BLaER1 treated with 17β-estradiol and CSF1 and Interleukin-3, amounts not matched to agents 10 nM and 100 nM (cell line): ENCODE results near the gene TFRC.
"Not testable (repeated sequence)": the region's sequence is repeated elsewhere in the genome, so short reads cannot be mapped to it uniquely, and the experiment has no call there.

Source experiments
- H3K27ac ChIP-seq, 11 experiments: shearing (Covaris generic); formaldehyde crosslinking; 2 replicates each; pipeline ENCODE4 v1.8.1; 2022
- H3K27me3 ChIP-seq, 11 experiments: shearing (Covaris generic); formaldehyde crosslinking; 2 replicates each; pipeline ENCODE4 v1.8.1; 2022
- H3K36me3 ChIP-seq, 11 experiments: shearing (Covaris generic); formaldehyde crosslinking; 2 replicates each; pipeline ENCODE4 v1.8.1; 2022
- H3K4me1 ChIP-seq, 10 experiments: shearing (Covaris generic); formaldehyde crosslinking; 2 replicates each; pipeline ENCODE4 v1.8.1; 2022
- H3K4me2 ChIP-seq, 11 experiments: shearing (Covaris generic); formaldehyde crosslinking; 2 replicates each; pipeline ENCODE4 v1.8.1; 2022
- H3K4me3 ChIP-seq, 10 experiments: shearing (Covaris generic); formaldehyde crosslinking; 2 replicates each; pipeline ENCODE4 v1.8.1; 2022
- H3K9ac ChIP-seq, 11 experiments: shearing (Covaris generic); formaldehyde crosslinking; 2 replicates each; pipeline ENCODE4 v1.8.1; 2022
- H3K9me3 ChIP-seq, 11 experiments: shearing (Covaris generic); formaldehyde crosslinking; replicated peaks in 1 of 11; 2 replicates each; pipeline ENCODE4 v1.8.1; 2022
- H4K20me1 ChIP-seq, 11 experiments: shearing (Covaris generic); formaldehyde crosslinking; 2 replicates each; pipeline ENCODE4 v1.8.1; 2022
- Cebpa-rat ChIP-seq, 11 experiments: shearing (Covaris generic); IDR thresholded peaks; 2 replicates each; pipeline ENCODE4 v1.8.1; 2022

Gene TFRC

GRCh38 chr3:196048922-196049598, 32.8 kb downstream of the TFRC start:
- no peak for TF ChIP-seq Cebpa-rat (IDR thresholded peaks at IDR 0.05)
- H4K20me1 ChIP-seq = peaks cover 12 to 87% (median 56%) of the 10 kb centered on the region in 11 experiments; a peak in 18 of 22 replicates
- no peaks in the 10 kb centered on the region for H3K27me3 ChIP-seq
- H3K36me3 ChIP-seq = peaks cover 58 to 100% (median 94%) of the 10 kb centered on the region in 11 experiments
- H3K4me1 ChIP-seq = no peaks in the 10 kb centered on the region
- peaks cover 0 to 10% (median 0%) of the 10 kb centered on the region in 11 experiments; a peak in 5 of 22 replicates for H3K9me3 ChIP-seq
- H3K9ac ChIP-seq = no peak overlapping the region
- H3K4me2 ChIP-seq = no peak overlapping the region
- no peak overlapping the region for H3K27ac ChIP-seq
- no peak overlapping the region for H3K4me3 ChIP-seq

DNA sequence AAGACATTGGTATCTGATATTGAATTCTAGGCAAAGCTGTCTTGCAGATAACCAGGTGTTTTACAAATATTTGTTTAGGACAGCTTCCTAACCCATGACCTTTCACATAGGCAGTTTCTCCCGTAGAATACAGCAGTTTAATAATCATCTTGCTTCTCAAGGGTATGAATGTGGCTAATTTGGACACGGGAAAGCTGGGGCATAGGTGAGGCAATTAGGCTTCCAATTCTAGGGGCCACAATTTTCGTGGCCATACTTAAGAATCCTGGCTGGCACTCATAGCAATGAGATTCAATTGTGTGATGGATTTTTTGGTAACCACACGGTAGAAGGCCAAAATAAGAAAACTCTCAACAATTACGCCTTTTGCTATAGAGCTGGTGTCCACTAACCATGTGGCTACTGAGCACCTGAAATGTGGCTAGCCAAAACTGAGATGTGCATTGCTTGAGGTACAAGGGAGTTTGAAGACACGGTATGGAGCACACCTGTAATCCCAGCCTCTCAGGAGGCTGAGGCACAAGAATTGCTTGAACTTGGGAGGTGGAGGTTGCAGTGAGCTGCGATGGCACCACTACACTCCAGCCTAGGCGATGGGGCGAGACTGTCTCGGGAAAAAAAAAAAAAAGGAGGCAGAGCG, 34.4 kb downstream of the TFRC start:
- Histone ChIP-seq H3K36me3 (peaks cover 43 to 100% (median 89%) of the 10 kb centered on the region in 11 experiments), H3K27ac (no peak overlapping the region), H3K27me3 (no peaks in the 10 kb centered on the region), H3K9ac (no peak overlapping the region), H4K20me1 (peaks cover 9 to 72% (median 44%) of the 10 kb centered on the region in 11 experiments; a peak in 18 of 22 replicates), H3K4me2 (no peak overlapping the region), H3K4me3 (no peak overlapping the region), H3K4me1 (no peaks in the 10 kb centered on the region), H3K9me3 (peaks cover 0 to 11% (median 4%) of the 10 kb centered on the region in 11 experiments; a peak in 7 of 22 replicates)
- TF ChIP-seq Cebpa-rat (IDR thresholded peaks at IDR 0.05) = no peak

GRCh38 chr3:196044513-196044912, 37.4 kb downstream of the TFRC start:
- no peak overlapping the region for H3K27ac ChIP-seq
- peaks cover 7 to 42% (median 16%) of the 10 kb centered on the region in 11 experiments; a peak in 17 of 22 replicates for H4K20me1 ChIP-seq
- H3K36me3 ChIP-seq = peaks cover 13 to 75% (median 65%) of the 10 kb centered on the region in 11 experiments
- no peak for TF ChIP-seq Cebpa-rat (IDR thresholded peaks at IDR 0.05)
- H3K4me3 ChIP-seq = no peak overlapping the region
- no peaks in the 10 kb centered on the region for H3K4me1 ChIP-seq
- peaks cover 16 to 34% (median 23%) of the 10 kb centered on the region in 11 experiments; a peak in 18 of 22 replicates for H3K9me3 ChIP-seq
- no peak overlapping the region for H3K4me2 ChIP-seq
- no peaks in the 10 kb centered on the region for H3K27me3 ChIP-seq
- no peak overlapping the region for H3K9ac ChIP-seq

- Histone ChIP-seq H3K4me2 (no peak overlapping the region), H3K4me3 (no peak overlapping the region), H3K27me3 (no peaks in the 10 kb centered on the region), H3K9ac (no peak overlapping the region), H3K4me1 (no peaks in the 10 kb centered on the region), H3K27ac (no peak overlapping the region), H3K36me3 (peaks cover 6 to 56% (median 48%) of the 10 kb centered on the region in 11 experiments), H3K9me3 (peaks cover 16 to 34% (median 23%) of the 10 kb centered on the region in 11 experiments; a peak in 19 of 22 replicates), H4K20me1 (peaks cover 0 to 23% (median 0%) of the 10 kb centered on the region in 11 experiments; a peak in 6 of 22 replicates)
- no peak for TF ChIP-seq Cebpa-rat (IDR thresholded peaks at IDR 0.05)
Measured at GRCh38 chr3:196042673-196043072, 39.2 kb downstream of the TFRC start.

- H3K9ac ChIP-seq = no peak overlapping the region
- no peaks in the 10 kb centered on the region for H3K4me1 ChIP-seq
- peaks cover 40 to 58% (median 48%) of the 10 kb centered on the region in 11 experiments for H3K9me3 ChIP-seq
- H3K27ac ChIP-seq = no peak overlapping the region
- no peak overlapping the region for H3K4me2 ChIP-seq
- H3K4me3 ChIP-seq = no peak overlapping the region
- no peaks in the 10 kb centered on the region for H3K27me3 ChIP-seq
- no peaks in the 10 kb centered on the region for H4K20me1 ChIP-seq
- TF ChIP-seq Cebpa-rat (IDR thresholded peaks at IDR 0.05) = no peak
- H3K36me3 ChIP-seq = peaks cover 2 to 25% (median 19%) of the 10 kb centered on the region in 11 experiments; a peak in 21 of 22 replicates
Measured at GRCh38 chr3:196039359-196039758, 42.5 kb downstream of the TFRC start.

DNA sequence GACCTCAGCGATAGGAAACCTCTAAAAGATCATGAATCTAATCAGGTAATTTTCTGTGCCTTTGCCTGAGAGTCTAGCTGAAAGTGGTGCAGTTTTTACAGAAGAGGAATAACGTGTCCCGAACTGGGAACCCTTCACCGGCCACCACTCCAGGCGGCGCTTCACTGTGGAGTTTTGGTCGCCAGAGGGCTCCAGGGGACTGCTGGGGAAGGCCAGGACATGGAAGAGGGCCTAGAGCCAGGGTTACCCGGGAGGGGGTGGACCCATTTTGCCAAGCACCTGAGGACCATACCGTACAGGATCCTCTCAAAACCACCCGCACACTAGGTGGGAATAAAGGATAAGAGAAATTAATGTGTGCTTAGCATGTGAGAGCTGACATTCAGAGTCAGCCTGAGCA, 55.8 kb downstream of the TFRC start:
- H3K4me2 ChIP-seq, H3K4me1 ChIP-seq, H3K36me3 ChIP-seq, H3K27ac ChIP-seq, H3K4me3 ChIP-seq, H4K20me1 ChIP-seq, H3K9me3 ChIP-seq, H3K9ac ChIP-seq, H3K27me3 ChIP-seq: not testable (repeated sequence)

DNA sequence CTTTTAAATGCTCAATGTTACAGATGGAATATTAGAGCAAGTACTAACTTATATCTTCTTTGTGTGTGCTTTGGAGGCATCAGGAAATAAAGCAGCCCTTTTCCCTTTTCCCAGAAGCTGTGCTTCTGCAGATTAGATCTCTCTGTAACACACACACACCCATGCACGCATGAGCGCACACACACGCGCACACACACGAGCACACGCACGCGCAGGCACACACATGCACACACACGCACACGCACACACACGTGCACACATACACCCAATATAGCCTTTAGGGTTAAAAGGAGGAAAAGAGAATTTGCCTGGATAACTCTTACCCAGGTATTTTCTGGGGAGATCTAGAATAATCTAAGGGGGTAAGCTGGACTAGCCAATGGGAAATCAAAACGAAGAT, 56.9 kb downstream of the TFRC start:
- Histone ChIP-seq H3K36me3 (no peaks in the 10 kb centered on the region), H3K4me2 (no peak overlapping the region), H3K27ac (no peak overlapping the region), H3K9me3 (no peaks in the 10 kb centered on the region), H3K27me3 (no peaks in the 10 kb centered on the region), H3K9ac (no peak overlapping the region), H3K4me1 (no peaks in the 10 kb centered on the region), H4K20me1 (no peaks in the 10 kb centered on the region), H3K4me3 (no peak overlapping the region)
- no peak for TF ChIP-seq Cebpa-rat (IDR thresholded peaks at IDR 0.05)

DNA sequence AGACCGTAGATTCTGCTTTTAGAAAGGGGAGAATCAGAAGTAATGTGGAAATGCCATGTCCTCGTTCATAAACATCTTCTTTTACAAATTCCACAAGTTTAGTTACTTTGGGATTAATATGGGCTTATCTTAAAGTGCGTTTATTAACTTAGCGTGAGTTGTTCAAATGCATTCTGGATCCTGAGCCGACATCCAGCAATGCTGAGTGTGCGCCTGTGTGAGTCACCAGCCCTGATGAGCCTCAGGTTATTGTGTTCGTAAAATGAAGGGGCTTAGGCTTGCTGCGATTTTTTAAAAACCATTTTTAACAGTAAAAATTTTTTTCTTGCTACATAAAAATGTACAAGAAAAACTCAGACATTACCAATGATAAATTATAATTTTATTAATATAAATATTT, 57.9 kb downstream of the TFRC start:
- Histone ChIP-seq H3K4me1 (no peaks in the 10 kb centered on the region), H3K9ac (no peak overlapping the region), H3K9me3 (no peaks in the 10 kb centered on the region), H3K27me3 (no peaks in the 10 kb centered on the region), H3K4me3 (no peak overlapping the region), H3K36me3 (no peaks in the 10 kb centered on the region), H3K27ac (no peak overlapping the region), H4K20me1 (no peaks in the 10 kb centered on the region), H3K4me2 (no peak overlapping the region)
- no peak for TF ChIP-seq Cebpa-rat (IDR thresholded peaks at IDR 0.05)

DNA sequence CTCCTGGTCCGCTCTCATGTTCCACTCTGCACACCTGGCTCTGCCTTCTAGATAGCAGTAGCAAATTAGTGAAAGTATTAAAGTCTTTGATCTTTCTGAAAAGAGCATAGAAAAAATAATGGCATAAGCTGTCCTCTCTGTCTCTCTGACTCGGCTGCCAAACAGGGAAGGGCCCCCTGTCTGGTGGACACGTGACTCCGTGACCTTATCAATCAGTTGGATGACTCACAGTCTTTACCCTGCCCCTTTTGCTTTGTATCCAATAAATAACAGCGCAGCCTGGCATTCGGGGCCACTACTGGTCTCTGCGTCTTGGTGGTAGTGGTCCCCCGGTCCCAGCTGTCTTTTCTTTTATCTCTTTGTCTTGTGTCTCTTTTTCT, 59.4 kb downstream of the TFRC start:
- H3K4me3 ChIP-seq, H3K4me2 ChIP-seq, H3K4me1 ChIP-seq, H3K36me3 ChIP-seq, H3K27me3 ChIP-seq, H3K27ac ChIP-seq, H3K9me3 ChIP-seq, H3K9ac ChIP-seq, H4K20me1 ChIP-seq: not testable (repeated sequence)

GRCh38 chr3:196020373-196020772, 61.5 kb downstream of the TFRC start:
- Histone ChIP-seq H4K20me1 (no peaks in the 10 kb centered on the region), H3K4me1 (no peaks in the 10 kb centered on the region), H3K4me3 (no peak overlapping the region), H3K27ac (no peak overlapping the region), H3K27me3 (no peaks in the 10 kb centered on the region), H3K9me3 (peaks cover 0 to 5% (median 0%) of the 10 kb centered on the region in 11 experiments; a peak in 2 of 22 replicates), H3K36me3 (no peaks in the 10 kb centered on the region), H3K4me2 (0 out of 22 replicates have a peak overlapping the region, but pooled peaks of 1 of the 11 experiments have one; percentile 13), H3K9ac (no peak overlapping the region)
- no peak for TF ChIP-seq Cebpa-rat (IDR thresholded peaks at IDR 0.05)

DNA sequence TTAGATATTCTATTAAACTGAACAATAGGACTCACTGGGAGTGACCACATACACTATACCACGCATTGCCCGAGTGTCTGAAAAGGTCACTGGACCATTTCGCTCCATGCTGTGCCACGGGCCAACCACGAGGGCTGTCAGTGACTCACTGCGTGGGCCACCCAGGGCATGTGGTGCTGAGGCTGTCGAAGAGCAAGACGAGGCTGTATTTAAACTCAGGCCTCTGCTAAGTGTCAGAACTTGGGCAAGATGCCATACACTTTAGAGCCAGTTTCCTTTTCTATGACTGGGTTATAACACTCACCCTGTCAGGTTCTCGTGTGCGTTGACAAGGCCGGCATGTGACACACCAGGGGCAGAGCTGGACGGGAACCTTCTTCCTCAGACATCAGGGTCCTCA, 62.3 kb downstream of the TFRC start:
- H3K9ac ChIP-seq, H3K27me3 ChIP-seq, H3K4me1 ChIP-seq, H3K9me3 ChIP-seq, H3K4me2 ChIP-seq, H3K27ac ChIP-seq, H4K20me1 ChIP-seq, H3K36me3 ChIP-seq, H3K4me3 ChIP-seq: not testable (repeated sequence)

DNA sequence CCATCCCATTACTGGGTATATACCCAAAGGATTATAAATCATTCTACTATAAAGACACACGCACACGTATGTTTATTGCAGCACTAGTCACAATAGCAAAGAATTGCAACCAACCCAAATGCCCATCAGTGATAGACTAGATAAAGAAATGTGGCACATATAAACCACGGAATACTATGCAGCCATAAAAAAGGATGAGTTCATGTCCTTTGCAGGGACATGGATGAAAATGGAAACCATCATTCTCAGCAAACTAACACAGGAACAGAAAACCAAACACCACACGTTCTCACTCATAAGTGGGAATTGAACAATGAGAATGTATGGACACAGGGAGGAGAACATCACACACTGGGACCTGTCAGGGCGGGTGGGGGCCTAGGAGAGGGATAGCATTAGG, 63.7 kb downstream of the TFRC start:
- H3K9me3 ChIP-seq, H3K4me1 ChIP-seq, H3K9ac ChIP-seq, H3K4me2 ChIP-seq, H4K20me1 ChIP-seq, H3K36me3 ChIP-seq, H3K27me3 ChIP-seq, H3K4me3 ChIP-seq, H3K27ac ChIP-seq: not testable (repeated sequence)
